Tongue (tissue), 2 donors: ENCODE data around the gene SFT2D1. TPM values are rescaled to one million over a fixed set of nuclear protein-coding genes. Genes with fewer than 3 reads are reported as not detected.
"Not testable (repeated sequence)": the region's sequence is repeated elsewhere in the genome, so short reads cannot be mapped to it uniquely, and the experiment has no call there.

Source experiments
- DNase-seq: peaks from one replicate; pipeline ENCODE4 v3.0.0-alpha.2; 2015
- total RNA-seq: library from RNA; depleted of rRNA; stranded (reverse); fragments of >200 nt; gene quantifications from one replicate; pipeline ENCODE4 v1.2.3, GENCODE V29; 2014

SFT2D1 gene
- 30.5 TPM for total RNA-seq

- DNase-seq: peak; percentile 94
Measured at GRCh38 chr6:166342349-166343149, at the start of gene SFT2D1. TSS of gene SFT2D1 (minus strand) at chr6:166342545. CDS start at chr6:166342481, 64 bp downstream.

- no peak for DNase-seq
Measured at GRCh38 chr6:166389119-166389518, 46.8 kb upstream of the SFT2D1 start.

- DNase-seq: no peak
Measured at GRCh38 chr6:166388290-166389004, 46.1 kb upstream of the SFT2D1 start.

- no peak for DNase-seq
Measured at GRCh38 chr6:166387642-166388289, 45.4 kb upstream of the SFT2D1 start.

GRCh38 chr6:166387098-166387497 is 44.8 kb upstream of the SFT2D1 start:
- not testable (repeated sequence) for DNase-seq

GRCh38 chr6:166386111-166386510 is 43.8 kb upstream of the SFT2D1 start:
- DNase-seq: no peak

- not testable (repeated sequence) for DNase-seq
Measured at GRCh38 chr6:166383802-166384363, 41.5 kb upstream of the SFT2D1 start.

- peak; percentile 98 for DNase-seq
Measured at GRCh38 chr6:166382933-166383801, 40.8 kb upstream of the SFT2D1 start, which contains the start of gene MPC1. TSS of gene MPC1 (minus strand) at chr6:166382940. CDS start at chr6:166382876, 64 bp downstream.

GRCh38 chr6:166382500-166382932 is 40.2 kb upstream of the SFT2D1 start:
- no peak for DNase-seq

- peak; percentile 65 for DNase-seq
Measured at GRCh38 chr6:166381733-166382499, 39.6 kb upstream of the SFT2D1 start.

- DNase-seq: no peak
Measured at GRCh38 chr6:166381381-166381732, 39.0 kb upstream of the SFT2D1 start.

GRCh38 chr6:166379800-166380199 is 37.5 kb upstream of the SFT2D1 start:
- DNase-seq: no peak

GRCh38 chr6:166379103-166379586 is 36.8 kb upstream of the SFT2D1 start:
- no peak for DNase-seq

- no peak for DNase-seq
Measured at GRCh38 chr6:166377721-166378120, 35.4 kb upstream of the SFT2D1 start.

GRCh38 chr6:166375013-166375412 is 32.7 kb upstream of the SFT2D1 start:
- DNase-seq: no peak

- DNase-seq: no peak
Measured at GRCh38 chr6:166370489-166370888, 28.1 kb upstream of the SFT2D1 start.

- DNase-seq: no peak
Measured at GRCh38 chr6:166369782-166370181, 27.4 kb upstream of the SFT2D1 start.

- DNase-seq: no peak
Measured at GRCh38 chr6:166366921-166367320, 24.6 kb upstream of the SFT2D1 start.

- DNase-seq: no peak
Measured at GRCh38 chr6:166365806-166366205, 23.5 kb upstream of the SFT2D1 start.

- DNase-seq: peak; percentile 23
Measured at GRCh38 chr6:166365221-166365620, 22.9 kb upstream of the SFT2D1 start.

GRCh38 chr6:166364456-166364855 is 22.1 kb upstream of the SFT2D1 start:
- peak; percentile 28 for DNase-seq
